ENCODE measurements around the gene ZBTB34. TPM values are rescaled to one million over a fixed set of nuclear protein-coding genes. Genes with fewer than 3 reads are reported as not detected.
A peak's percentile ranks its signal among the peaks of the same experiment; 100 is the strongest.

The ZBTB34 gene
- total and polyA plus RNA-seq, 2 of the 4 experiments (the other 2 are of a cell fraction), result 2.7 to 3.1 TPM

DNA sequence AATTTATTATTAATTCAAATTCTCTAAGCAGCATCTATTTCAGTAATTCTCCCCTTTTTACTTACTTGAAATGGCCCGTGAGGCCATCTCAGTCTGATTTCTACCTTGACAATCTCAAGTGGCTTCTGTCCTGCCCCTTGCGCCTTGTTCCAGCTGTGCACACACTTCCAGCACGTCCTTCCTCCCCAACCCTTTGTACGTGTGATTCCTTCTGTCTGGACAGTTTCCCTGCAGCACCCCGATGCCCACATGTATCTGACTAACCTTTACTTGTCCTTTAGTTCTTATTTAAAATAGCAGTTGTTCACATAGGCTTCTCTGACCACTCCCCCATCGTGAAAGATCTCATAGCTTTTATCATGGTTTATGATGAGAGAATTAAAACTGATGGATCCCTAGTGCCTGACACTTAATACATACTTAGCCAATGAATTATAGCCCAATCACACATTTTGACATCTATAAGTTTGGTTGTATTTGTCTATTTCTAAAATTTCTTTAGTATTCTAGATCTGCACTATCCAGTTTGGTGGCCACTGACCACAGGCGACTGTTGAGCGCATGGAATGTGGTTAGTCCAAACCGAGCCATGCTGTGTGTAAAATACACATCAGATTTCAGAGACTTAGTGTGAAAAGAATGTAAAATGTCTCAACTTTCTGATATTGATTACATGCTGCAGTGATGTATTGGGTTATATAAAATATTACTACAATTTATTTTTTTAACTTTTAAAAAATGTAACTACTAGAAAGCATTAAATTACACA is 14.3 kb downstream of the ZBTB34 start:
- Histone ChIP-seq H2AFZ (replicated peaks; ENCODE audit: low read length, poor library complexity) (no peak overlapping the region), H2BK5ac (ENCODE audit: low read depth, low read length, poor library complexity, severe bottlenecking) (no peak overlapping the region), H3K4me1 (ENCODE audit: control insufficient read depth, insufficient read depth, low read length) (peaks cover 3% of the 10 kb centered on the region), H3K27ac (ENCODE audit: insufficient read depth, low read length) (no peak overlapping the region), H2AK5ac (ENCODE audit: low read depth, low read length) (no peak overlapping the region), H4K8ac (ENCODE audit: low read depth in 2 of 2, low read length in 2 of 2) (no peak overlapping the region), H3K14ac (replicated peaks; ENCODE audit: low read depth, low read length) (no peak overlapping the region), H4K20me1 (ENCODE audit: insufficient read depth, low read length) (peaks cover 40% of the 10 kb centered on the region), H4K91ac (ENCODE audit: insufficient read depth, low read depth, low read length) (no peak overlapping the region), H3K56ac (ENCODE audit: extremely low read depth, insufficient read depth, low read length) (no peak overlapping the region), H3K36me3 (ENCODE audit: control insufficient read depth, insufficient read depth, low read length) (peaks cover 6% of the 10 kb centered on the region), H2AK9ac (replicated peaks; ENCODE audit: low read depth, low read length, poor library complexity) (no peak overlapping the region), H3K4me2 (ENCODE audit: low read depth, low read length) (no peak overlapping the region), H3K4me3 (ENCODE audit: insufficient read depth, low read depth, low read length) (no peak overlapping the region), H4K5ac (ENCODE audit: low read depth, low read length) (no peak overlapping the region), H3K79me1 (ENCODE audit: low read depth in 1 of 2, low read length in 2 of 2) (peaks cover 20 to 62% of the 10 kb centered on the region in 2 experiments), H3K9me1 (ENCODE audit: insufficient read depth, low read length) (peaks cover 3% of the 10 kb centered on the region), H2BK120ac (ENCODE audit: low read depth, low read length) (no peak overlapping the region), H3K18ac (ENCODE audit: low read depth, low read length) (no peak overlapping the region), H2BK20ac (ENCODE audit: low read depth, low read length) (no peak overlapping the region), H3K23ac (ENCODE audit: low read depth, low read length) (no peak overlapping the region), H3K27me3 (ENCODE audit: control insufficient read depth, insufficient read depth, low read length) (no peaks in the 10 kb centered on the region), H2BK15ac (ENCODE audit: low read depth, low read length) (no peak overlapping the region), H3K9ac (ENCODE audit: low read depth, low read length) (no peak overlapping the region), H3K4ac (ENCODE audit: low read depth, low read length) (no peak overlapping the region), H3K9me3 (ENCODE audit: control insufficient read depth, insufficient read depth, low read length) (no peaks in the 10 kb centered on the region)
- no TSS peak for BruUV-seq (replicated peaks)
- dilution Hi-C loops (cut with HindIII; ENCODE audit: low sequenced_read_pairs, unreplicated experiment) (no loop called here), in situ Hi-C loops (cut with MboI; ENCODE audit: low sequenced_read_pairs) (no loop called here), intact Hi-C loops (cut with micrococcal nuclease) (loop anchor here (10.0 kb wide), 1 partner anchor 350 kb away; no protein-coding TSS in a partner anchor)
- DNase-seq, result peak; percentile 16
- POLR2A ChIA-PET (ENCODE audit: unreplicated experiment), result no interaction called here
- TF ChIP-seq MXI1 (IDR thresholded peaks at IDR 0.05; ENCODE audit: borderline replicate concordance, low read depth, low read length), result no peak
- no peak for TF ChIP-seq SMC3 (IDR thresholded peaks at IDR 0.05; ENCODE audit: low read depth, low read length)
- TF ChIP-seq, protein P1, sequence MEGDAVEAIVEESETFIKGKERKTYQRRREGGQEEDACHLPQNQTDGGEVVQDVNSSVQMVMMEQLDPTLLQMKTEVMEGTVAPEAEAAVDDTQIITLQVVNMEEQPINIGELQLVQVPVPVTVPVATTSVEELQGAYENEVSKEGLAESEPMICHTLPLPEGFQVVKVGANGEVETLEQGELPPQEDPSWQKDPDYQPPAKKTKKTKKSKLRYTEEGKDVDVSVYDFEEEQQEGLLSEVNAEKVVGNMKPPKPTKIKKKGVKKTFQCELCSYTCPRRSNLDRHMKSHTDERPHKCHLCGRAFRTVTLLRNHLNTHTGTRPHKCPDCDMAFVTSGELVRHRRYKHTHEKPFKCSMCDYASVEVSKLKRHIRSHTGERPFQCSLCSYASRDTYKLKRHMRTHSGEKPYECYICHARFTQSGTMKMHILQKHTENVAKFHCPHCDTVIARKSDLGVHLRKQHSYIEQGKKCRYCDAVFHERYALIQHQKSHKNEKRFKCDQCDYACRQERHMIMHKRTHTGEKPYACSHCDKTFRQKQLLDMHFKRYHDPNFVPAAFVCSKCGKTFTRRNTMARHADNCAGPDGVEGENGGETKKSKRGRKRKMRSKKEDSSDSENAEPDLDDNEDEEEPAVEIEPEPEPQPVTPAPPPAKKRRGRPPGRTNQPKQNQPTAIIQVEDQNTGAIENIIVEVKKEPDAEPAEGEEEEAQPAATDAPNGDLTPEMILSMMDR (conservative IDR thresholded peaks at IDR 0.05; ENCODE audit: low read depth, low read length), result no peak
- TF ChIP-seq, protein P2, sequence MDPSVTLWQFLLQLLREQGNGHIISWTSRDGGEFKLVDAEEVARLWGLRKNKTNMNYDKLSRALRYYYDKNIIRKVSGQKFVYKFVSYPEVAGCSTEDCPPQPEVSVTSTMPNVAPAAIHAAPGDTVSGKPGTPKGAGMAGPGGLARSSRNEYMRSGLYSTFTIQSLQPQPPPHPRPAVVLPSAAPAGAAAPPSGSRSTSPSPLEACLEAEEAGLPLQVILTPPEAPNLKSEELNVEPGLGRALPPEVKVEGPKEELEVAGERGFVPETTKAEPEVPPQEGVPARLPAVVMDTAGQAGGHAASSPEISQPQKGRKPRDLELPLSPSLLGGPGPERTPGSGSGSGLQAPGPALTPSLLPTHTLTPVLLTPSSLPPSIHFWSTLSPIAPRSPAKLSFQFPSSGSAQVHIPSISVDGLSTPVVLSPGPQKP (IDR thresholded peaks at IDR 0.05; ENCODE audit: borderline replicate concordance, low read depth, low read length), result no peak
- no peak for TF ChIP-seq FOS (IDR thresholded peaks at IDR 0.05; ENCODE audit: low read depth, low read length)
- TF ChIP-seq RFX5 (IDR thresholded peaks at IDR 0.05; ENCODE audit: low read depth, low read length), result no peak
- TF ChIP-seq BHLHE40 (IDR thresholded peaks at IDR 0.05; ENCODE audit: low read depth, low read length), result no peak
- no peak for TF ChIP-seq RAD21 (IDR thresholded peaks at IDR 0.05; ENCODE audit: low read length)
- no peak for TF ChIP-seq CHD1 (IDR thresholded peaks at IDR 0.05; ENCODE audit: low read depth, low read length)
- CTCF ChIA-PET, result no interaction called here
- peak; percentile 61 for ATAC-seq (ENCODE audit: low read depth)
- 64% methylated on average over 4 of the region's 9 CpGs; no CpG with 5 or more reads in 1 of the 2 experiments for WGBS, 2 experiments (ENCODE audit: extremely low coverage in 2 of 2, insufficient read length in 1 of 2)
